ENCODE results near the gene FILIP1. TPM values are rescaled to one million over a fixed set of nuclear protein-coding genes. Genes with fewer than 3 reads are reported as not detected.

The FILIP1 gene, protein sequence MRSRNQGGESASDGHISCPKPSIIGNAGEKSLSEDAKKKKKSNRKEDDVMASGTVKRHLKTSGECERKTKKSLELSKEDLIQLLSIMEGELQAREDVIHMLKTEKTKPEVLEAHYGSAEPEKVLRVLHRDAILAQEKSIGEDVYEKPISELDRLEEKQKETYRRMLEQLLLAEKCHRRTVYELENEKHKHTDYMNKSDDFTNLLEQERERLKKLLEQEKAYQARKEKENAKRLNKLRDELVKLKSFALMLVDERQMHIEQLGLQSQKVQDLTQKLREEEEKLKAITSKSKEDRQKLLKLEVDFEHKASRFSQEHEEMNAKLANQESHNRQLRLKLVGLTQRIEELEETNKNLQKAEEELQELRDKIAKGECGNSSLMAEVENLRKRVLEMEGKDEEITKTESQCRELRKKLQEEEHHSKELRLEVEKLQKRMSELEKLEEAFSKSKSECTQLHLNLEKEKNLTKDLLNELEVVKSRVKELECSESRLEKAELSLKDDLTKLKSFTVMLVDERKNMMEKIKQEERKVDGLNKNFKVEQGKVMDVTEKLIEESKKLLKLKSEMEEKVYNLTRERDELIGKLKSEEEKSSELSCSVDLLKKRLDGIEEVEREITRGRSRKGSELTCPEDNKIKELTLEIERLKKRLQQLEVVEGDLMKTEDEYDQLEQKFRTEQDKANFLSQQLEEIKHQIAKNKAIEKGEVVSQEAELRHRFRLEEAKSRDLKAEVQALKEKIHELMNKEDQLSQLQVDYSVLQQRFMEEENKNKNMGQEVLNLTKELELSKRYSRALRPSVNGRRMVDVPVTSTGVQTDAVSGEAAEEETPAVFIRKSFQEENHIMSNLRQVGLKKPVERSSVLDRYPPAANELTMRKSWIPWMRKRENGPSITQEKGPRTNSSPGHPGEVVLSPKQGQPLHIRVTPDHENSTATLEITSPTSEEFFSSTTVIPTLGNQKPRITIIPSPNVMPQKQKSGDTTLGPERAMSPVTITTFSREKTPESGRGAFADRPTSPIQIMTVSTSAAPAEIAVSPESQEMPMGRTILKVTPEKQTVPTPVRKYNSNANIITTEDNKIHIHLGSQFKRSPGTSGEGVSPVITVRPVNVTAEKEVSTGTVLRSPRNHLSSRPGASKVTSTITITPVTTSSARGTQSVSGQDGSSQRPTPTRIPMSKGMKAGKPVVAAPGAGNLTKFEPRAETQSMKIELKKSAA (N-terminal part only)
- total RNA-seq, result under 0.01 and 0.37 TPM in 2 replicates

DNA sequence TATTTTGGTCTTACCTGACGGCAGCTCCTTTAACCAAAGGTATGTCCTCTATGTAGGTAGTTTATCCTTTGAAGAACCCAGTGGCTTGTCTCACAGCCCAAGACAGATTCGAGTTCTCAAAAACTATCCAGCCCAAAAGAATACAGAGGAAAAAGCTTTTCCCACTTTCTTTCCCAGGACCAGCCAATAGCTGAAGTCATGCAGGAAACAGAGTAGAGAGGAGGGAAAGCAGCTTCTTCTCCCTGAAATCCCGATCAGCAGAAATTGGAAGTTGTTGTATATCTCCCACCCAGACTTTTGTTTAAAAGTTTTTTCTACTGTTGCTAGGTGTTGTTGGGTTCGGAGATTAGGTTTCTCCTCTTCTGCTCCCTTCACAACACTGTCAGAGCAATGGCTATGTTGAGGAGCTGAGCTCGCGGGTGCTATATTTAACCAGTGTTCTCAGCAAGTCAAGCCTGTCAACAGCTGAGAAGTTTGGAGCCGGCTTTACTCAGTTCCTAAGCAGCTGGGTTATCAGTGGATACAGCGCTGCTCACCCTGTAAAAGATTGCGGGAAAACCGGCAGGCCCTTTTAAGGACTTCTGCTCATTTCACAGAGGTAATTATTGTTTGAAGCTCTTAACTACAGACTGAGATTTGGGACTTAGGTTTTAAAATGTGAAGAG lies at the start of gene FILIP1:
FILIP1 (minus strand) TSS at position 401 of the 665 bp plus-strand sequence. CDS start 78,828 bp downstream, outside the sequence.

DNA sequence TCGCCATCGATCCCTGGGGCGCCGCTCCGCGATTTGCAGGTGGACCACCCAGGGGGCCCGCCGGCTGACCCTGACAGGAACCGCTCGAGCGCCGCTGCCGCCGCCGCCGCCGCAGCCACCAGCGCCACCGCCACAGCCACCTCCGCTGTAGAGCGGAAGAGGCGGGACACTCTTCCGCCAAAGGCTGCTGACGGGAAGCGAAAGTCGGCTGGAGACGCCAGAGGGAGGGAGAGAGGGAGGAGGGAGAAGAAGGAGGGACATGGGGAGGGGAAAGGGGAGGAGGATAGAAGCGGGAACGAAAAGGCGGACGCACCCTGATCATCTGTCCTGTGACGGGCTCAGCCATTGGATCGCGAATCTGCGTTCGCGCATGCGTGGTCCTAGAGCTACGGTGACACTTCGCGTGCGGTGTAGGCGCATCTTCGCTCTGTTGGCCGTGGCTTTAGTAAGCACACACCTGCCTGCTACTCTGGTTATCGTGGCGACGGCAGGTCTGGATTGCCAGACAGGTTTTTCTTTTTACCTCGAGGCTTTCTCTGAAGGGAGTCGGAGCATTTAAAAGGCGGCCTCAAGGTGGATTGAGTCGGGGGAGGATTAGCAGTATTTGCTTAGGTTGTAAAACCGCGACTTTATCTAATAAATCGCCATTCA lies 208.8 kb downstream of the FILIP1 start, which contains the start of gene TMEM30A:
TMEM30A (minus strand) TSS at position 161 of the 651 bp plus-strand sequence; CDS start at position 7, 154 bp downstream.

DNA sequence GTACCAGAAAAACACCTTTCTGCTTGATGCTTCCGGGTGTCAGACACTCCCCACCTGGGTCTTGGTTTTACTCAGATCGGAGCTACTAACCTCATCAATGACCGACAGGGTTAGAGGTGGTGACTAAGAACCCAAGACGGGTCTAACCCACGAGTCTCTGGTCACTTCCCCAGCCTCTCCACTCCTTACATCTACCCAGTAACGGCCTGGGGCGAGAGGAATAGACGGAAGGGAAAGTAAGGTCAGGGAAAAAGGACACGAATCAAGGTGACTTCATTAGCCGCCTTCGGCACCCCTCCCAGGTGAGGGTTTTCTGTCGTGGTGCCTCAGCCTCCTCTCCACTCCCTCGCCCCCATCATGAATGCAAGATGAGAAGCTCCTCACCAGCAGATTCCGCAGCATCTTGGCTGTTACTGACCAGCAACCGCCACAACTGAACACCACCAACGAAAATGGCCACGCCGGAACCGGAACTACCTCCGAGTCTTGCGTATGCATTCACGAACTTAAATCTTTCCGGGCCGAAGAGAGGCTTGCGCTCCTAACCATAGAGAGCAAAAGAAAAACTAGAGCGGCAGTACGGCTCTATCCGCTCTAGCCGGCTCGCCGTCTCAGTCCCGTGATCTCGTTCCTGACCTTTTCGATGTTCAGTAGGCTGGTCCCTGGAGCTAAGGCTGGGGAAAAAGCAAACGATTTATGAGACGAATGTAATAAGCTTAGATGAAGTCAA lies 250.1 kb downstream of the FILIP1 start, which contains the start of gene COX7A2:
COX7A2 (minus strand) TSS at position 469 of the 730 bp plus-strand sequence; CDS start at position 402, 67 bp downstream.

Small RNA genes within 50 kb of the gene (small RNA-seq; reads per million reads assigned to genes)
- not detected for gene MIR4463
- gene RF00012, result not detected
- gene RNU1-34P, result 1.6 reads per million, percentile 73 among the genes with 10 or more reads in this experiment

Other genes starting within 250 kb of the FILIP1 start
- 116 and 120 TPM in 2 replicates for gene COX7A2, start 250.0 kb downstream of the FILIP1 start, total RNA-seq
- gene TMEM30A, start 209.0 kb downstream of the FILIP1 start, total RNA-seq, result 103 and 124 TPM in 2 replicates
- gene SENP6, start 108.1 kb upstream of the FILIP1 start, total RNA-seq, result 65.4 and 75.9 TPM in 2 replicates

Measured in subcutaneous preadipocyte (primary cell).